H1 (cell line): ENCODE results near the gene MTHFS. TPM values are rescaled to one million over a fixed set of nuclear protein-coding genes. Genes with fewer than 3 reads are reported as not detected.

ENCODE experiments used
- CTCF ChIA-PET: fragments of 300-600 bp; sonication (Branson Sonifier 250); formaldehyde crosslinking; loops from one replicate; lab custom pipeline; 2021; ENCODE audit not compliant: partially characterized antibody; lab: Charles Lee
- POLR2A ChIA-PET: fragments of 300-600 bp; sonication (Branson Sonifier 250); formaldehyde crosslinking; loops from one replicate; lab custom pipeline; 2021; ENCODE audit warnings: inconsistent platforms; ENCODE audit not compliant: partially characterized antibody; lab: Charles Lee
- DNase-seq, 2 experiments: peaks; one replicate each; pipeline versions ENCODE4 v3.0.0 to v3.0.0-alpha.2; 2010 to 2022; ENCODE audit warnings: low spot score in 2 of 2, low read depth in 1 of 2, mixed read lengths in 1 of 2
- FAIRE-seq: peaks from 2 replicates; lab custom pipeline; 2011; peaks lifted over from hg19 to GRCh38; lab: Jason Lieb, UNC
- H2AFZ ChIP-seq: 2 replicates; pipeline ENCODE4 v1.8.1; 2012; ENCODE audit warnings: low read length, inconsistent platforms
- H2AK5ac ChIP-seq: 2 replicates; pipeline ENCODE4 v1.6.1; 2013; ENCODE audit warnings: low read depth, low read length
- H2BK120ac ChIP-seq: replicated peaks from 2 replicates; pipeline ENCODE3; 2013; ENCODE audit warnings: low read depth, low read length, inconsistent platforms
- H2BK12ac ChIP-seq: 2 replicates; pipeline ENCODE4 v1.6.1; 2013; ENCODE audit warnings: low read depth, low read length
- H2BK15ac ChIP-seq: 2 replicates; pipeline ENCODE4 v1.6.1; 2013; ENCODE audit warnings: low read length
- H2BK20ac ChIP-seq: 2 replicates; pipeline ENCODE4 v1.6.1; 2013; ENCODE audit warnings: low read length
- H2BK5ac ChIP-seq: 2 replicates; pipeline ENCODE4 v1.6.1; 2013; ENCODE audit warnings: low read depth, low read length
- H3K14ac ChIP-seq: 2 replicates; pipeline ENCODE4 v1.6.1; 2013; ENCODE audit warnings: inconsistent platforms; ENCODE audit not compliant: insufficient read length
- H3K18ac ChIP-seq: 2 replicates; pipeline ENCODE4 v1.6.1; 2013; ENCODE audit warnings: low read length; ENCODE audit errors: extremely low read depth
- H3K23ac ChIP-seq: 2 replicates; pipeline ENCODE4 v1.6.1; 2013; ENCODE audit warnings: inconsistent platforms; ENCODE audit not compliant: insufficient read length
- H3K23me2 ChIP-seq: 2 replicates; pipeline ENCODE4 v1.6.1; 2013; ENCODE audit warnings: low read depth, low read length
- H3K27ac ChIP-seq: 2 replicates; pipeline ENCODE4 v1.6.1; 2011; ENCODE audit warnings: low read depth, low read length, inconsistent platforms
- H3K27me3 ChIP-seq, 4 experiments: replicated peaks in 1 of 4; 1 replicate in 1 of 4; 2 replicates in 3 of 4; pipeline versions ENCODE4 v1.6.1 to v1.8.1; 2011 to 2013; ENCODE audit warnings: low read length in 3 of 4, mild to moderate bottlenecking in 3 of 4, inconsistent platforms in 2 of 4, mixed read lengths in 2 of 4, moderate library complexity in 1 of 4; ENCODE audit not compliant: control insufficient read depth in 3 of 4, insufficient read depth in 3 of 4; ENCODE audit errors: extremely low read depth in 1 of 4
- H3K36me3 ChIP-seq, 4 experiments: 2 replicates each; pipeline versions ENCODE4 v1.6.1 to v1.8.1; 2011 to 2013; ENCODE audit warnings: mild to moderate bottlenecking in 4 of 4, low read length in 3 of 4, moderate library complexity in 2 of 4, control low read depth in 1 of 4, inconsistent platforms in 1 of 4; ENCODE audit not compliant: insufficient read depth in 4 of 4, control insufficient read depth in 2 of 4
- H3K4ac ChIP-seq: replicated peaks from 2 replicates; pipeline ENCODE3; 2013; ENCODE audit warnings: low read length, low read depth, mixed read lengths, inconsistent platforms; ENCODE audit not compliant: insufficient read length
- H3K4me1 ChIP-seq, 4 experiments: replicated peaks in 1 of 4; 1 replicate in 1 of 4; 2 replicates in 3 of 4; pipeline versions ENCODE4 v1.6.1 to v1.8.1; 2011 to 2013; ENCODE audit warnings: low read length in 3 of 4, inconsistent platforms in 2 of 4, mixed read lengths in 1 of 4; ENCODE audit not compliant: insufficient read depth in 4 of 4, control insufficient read depth in 3 of 4
- H3K4me2 ChIP-seq, 2 experiments: 2 replicates each; pipeline versions ENCODE4 v1.6.1 to v1.8.1; 2011 to 2013; ENCODE audit warnings: low read depth in 2 of 2, low read length in 2 of 2, control low read depth in 1 of 2, inconsistent platforms in 1 of 2, mild to moderate bottlenecking in 1 of 2; ENCODE audit not compliant: insufficient read depth in 1 of 2
- H3K4me3 ChIP-seq, 4 experiments: fragments of 200-600, 300-600 bp in 1 of 4; sonication (generic), shearing (Covaris generic), sonication (Bioruptor Twin) in 1 of 4; 2 replicates each; pipeline versions ENCODE4 v1.5.1 to v1.8.1; 2011 to 2016; ENCODE audit warnings: low read length in 4 of 4, low read depth in 3 of 4, control low read depth in 2 of 4, inconsistent platforms in 2 of 4, mild to moderate bottlenecking in 2 of 4, mixed read lengths in 1 of 4, moderate library complexity in 1 of 4; ENCODE audit not compliant: insufficient read depth in 2 of 4; ENCODE audit errors: extremely low read depth in 1 of 4
- H3K56ac ChIP-seq: replicated peaks from 2 replicates; pipeline ENCODE3; 2013; ENCODE audit warnings: low read depth, mild to moderate bottlenecking, mixed read lengths, low read length, inconsistent platforms; ENCODE audit not compliant: insufficient read length
- H3K79me1 ChIP-seq: 2 replicates; pipeline ENCODE4 v1.6.1; 2013; ENCODE audit warnings: low read depth, low read length, control low read depth
- H3K79me2 ChIP-seq, 2 experiments: 2 replicates each; pipeline versions ENCODE4 v1.6.1 to v1.8.1; 2012 to 2013; ENCODE audit warnings: low read length in 2 of 2, mild to moderate bottlenecking in 2 of 2, inconsistent platforms in 1 of 2; ENCODE audit not compliant: insufficient read depth in 2 of 2, control insufficient read depth in 1 of 2
- H3K9ac ChIP-seq, 4 experiments: replicated peaks in 1 of 4; 1 replicate in 1 of 4; 2 replicates in 3 of 4; pipeline versions ENCODE4 v1.6.1 to v1.8.1; 2011 to 2013; ENCODE audit warnings: low read depth in 3 of 4, low read length in 3 of 4, control low read depth in 2 of 4, mild to moderate bottlenecking in 2 of 4, moderate library complexity in 2 of 4, inconsistent platforms in 1 of 4; ENCODE audit errors: extremely low read depth in 1 of 4
- H3K9me3 ChIP-seq, 2 experiments: 2 replicates each; pipeline versions ENCODE4 v1.6.1 to v1.8.1; 2012 to 2013; ENCODE audit warnings: mild to moderate bottlenecking in 2 of 2, moderate library complexity in 2 of 2, control low read depth in 1 of 2, inconsistent platforms in 1 of 2, low read depth in 1 of 2, low read length in 1 of 2, mixed read lengths in 1 of 2; ENCODE audit not compliant: insufficient read depth in 2 of 2
- H4K20me1 ChIP-seq, 2 experiments: replicated peaks in 1 of 2; 2 replicates each; pipeline versions ENCODE3 to v1.8.1; 2011 to 2013; ENCODE audit warnings: inconsistent platforms in 2 of 2, low read length in 2 of 2, mild to moderate bottlenecking in 1 of 2; ENCODE audit not compliant: insufficient read depth in 2 of 2, control insufficient read depth in 1 of 2
- H4K5ac ChIP-seq: 2 replicates; pipeline ENCODE4 v1.6.1; 2013; ENCODE audit warnings: low read length, low read depth, mixed read lengths, inconsistent platforms; ENCODE audit not compliant: insufficient read length
- H4K8ac ChIP-seq: 2 replicates; pipeline ENCODE4 v1.8.0; 2013; ENCODE audit warnings: mild to moderate bottlenecking, moderate library complexity, low read length, inconsistent platforms; ENCODE audit not compliant: insufficient read depth; ENCODE audit errors: extremely low read depth
- H4K91ac ChIP-seq: replicated peaks from 2 replicates; pipeline ENCODE3; 2013; ENCODE audit warnings: low read length, mixed read lengths, inconsistent platforms; ENCODE audit not compliant: insufficient read length
- EZH2 ChIP-seq: fragments of 200-600 bp; sonication (generic); IDR thresholded peaks from 2 replicates; pipeline ENCODE4 v1.7.1; 2012; ENCODE audit warnings: low read depth, mild to moderate bottlenecking, moderate library complexity, low read length, inconsistent platforms; ENCODE audit not compliant: severe bottlenecking
- HDAC2 ChIP-seq, 2 experiments: fragments of 300-600 bp in 1 of 2; sonication (generic) in 1 of 2; IDR thresholded peaks; 2 replicates each; pipeline ENCODE4 v1.6.1; 2011 to 2012; ENCODE audit warnings: low read depth in 2 of 2, low read length in 2 of 2, mild to moderate bottlenecking in 2 of 2, moderate library complexity in 2 of 2, borderline replicate concordance in 1 of 2, inconsistent platforms in 1 of 2
- JUND ChIP-seq: IDR thresholded peaks from 2 replicates; pipeline ENCODE4 v1.6.1; 2011; ENCODE audit warnings: mild to moderate bottlenecking, improper control_type of control experiment, low read length
- PHF8 ChIP-seq: fragments of 200-600 bp; sonication (generic); conservative IDR thresholded peaks from 2 replicates; pipeline ENCODE4 v1.7.1; 2012; ENCODE audit warnings: low read depth, mild to moderate bottlenecking, inconsistent platforms, low read length, moderate library complexity
- POU5F1 ChIP-seq: IDR thresholded peaks from 2 replicates; pipeline ENCODE4 v1.6.1; 2011; ENCODE audit warnings: low read depth, mild to moderate bottlenecking, low read length, moderate library complexity
- SUZ12 ChIP-seq: fragments of 200-600 bp; sonication (generic); IDR thresholded peaks from 2 replicates; pipeline ENCODE4 v1.6.1; 2012; ENCODE audit warnings: mild to moderate bottlenecking, inconsistent platforms, low read length, moderate library complexity, mixed read lengths
- TAF7 ChIP-seq: optimal IDR thresholded peaks from 2 replicates; pipeline ENCODE3; 2011; ENCODE audit warnings: low read depth, mild to moderate bottlenecking, inconsistent platforms, low read length, moderate library complexity, borderline replicate concordance
- TCF12 ChIP-seq: IDR thresholded peaks from 2 replicates; pipeline ENCODE4 v1.6.1; 2011; ENCODE audit warnings: low read depth, mild to moderate bottlenecking, low read length
- WGBS, 2 experiments: shearing (Covaris generic) in 1 of 2; methylation state at CpG; one replicate each; pipeline versions ENCODE4 v1.1.6 to v1.1.7; 2013 to 2015; ENCODE audit warnings: low lambda C conversion rate in 2 of 2, mixed read lengths in 2 of 2, inconsistent platforms in 1 of 2, low coverage in 1 of 2, missing lambda C conversion rate in 1 of 2; ENCODE audit not compliant: insufficient replicate concordance in 2 of 2, insufficient coverage in 1 of 2, insufficient read length in 1 of 2; ENCODE audit errors: extremely low coverage in 1 of 2, missing lambda C conversion rate in 1 of 2; 5-methylcytosine and 5-hydroxymethylcytosine counted together
- polyA plus RNA-seq, 7 experiments: library from polyadenylated mRNA; depleted of rRNA in 3 of 7; stranded (reverse) in 5 of 7; unstranded in 2 of 7; fragments of >200 nt in 5 of 7; fragments of 200-250 nt in 2 of 7; gene quantifications; 1 replicate in 5 of 7; 2 replicates in 1 of 7; 4 replicates in 1 of 7; pipeline versions ENCODE4 v1.2.1 to v1.2.3, GENCODE V29; 2011 to 2013; ENCODE audit warnings: missing spikeins in 2 of 7, mixed read lengths in 2 of 7
- total RNA-seq: library from RNA; stranded (reverse); fragmentation: NEBNext Ultra II Directional; extraction: Animal tissue kit (Norgen Biotek cat#: 25700); gene quantifications from 2 replicates; pipeline ENCODE4 v1.2.1, GENCODE V29; 2021
- TF ChIP-seq, protein P1 (sequence below), 3 experiments: IDR thresholded peaks; 1 replicate in 2 of 3; 2 replicates in 1 of 3; pipeline versions ENCODE4 v1.5.1 to v1.6.1; 2011; ENCODE audit warnings: low read length in 3 of 3, mild to moderate bottlenecking in 3 of 3, inconsistent platforms in 2 of 3, low read depth in 1 of 3, moderate library complexity in 1 of 3; ENCODE audit not compliant: insufficient read depth in 1 of 3; ENCODE audit errors: control extremely low read depth in 1 of 3

The MTHFS gene
- total and polyA plus RNA-seq, 2 of the 8 experiments (the other 6 are each of a cell fraction or from before 2014, with no cell fraction given) = 27.3 to 37.2 TPM

- H3K4me3 ChIP-seq = no peak overlapping the region
- no peak overlapping the region for H2AFZ ChIP-seq
- no peaks in the 10 kb centered on the region for H3K27me3 ChIP-seq
- FAIRE-seq = no peak
- no peak overlapping the region for H2BK5ac ChIP-seq
- no peaks in the 10 kb centered on the region for H3K79me1 ChIP-seq
- H3K56ac ChIP-seq = no peak overlapping the region
- H3K4me1 ChIP-seq = no peaks in the 10 kb centered on the region
- H2BK120ac ChIP-seq = no peak overlapping the region
- no peaks in the 10 kb centered on the region for H3K79me2 ChIP-seq
- H4K5ac ChIP-seq = no peak overlapping the region
- H4K8ac ChIP-seq = no peak overlapping the region
- no peak overlapping the region for H3K14ac ChIP-seq
- H2BK15ac ChIP-seq = no peak overlapping the region
- no peak overlapping the region for H4K91ac ChIP-seq
- H3K18ac ChIP-seq = no peak overlapping the region
- H3K27ac ChIP-seq = no peak overlapping the region
- no peak overlapping the region for H3K4ac ChIP-seq
- no peak for DNase-seq
- H2BK12ac ChIP-seq = no peak overlapping the region
- no peak overlapping the region for H3K9ac ChIP-seq
- H3K23me2 ChIP-seq = no peaks in the 10 kb centered on the region
- no peak overlapping the region for H3K4me2 ChIP-seq
- no peak overlapping the region for H2BK20ac ChIP-seq
- WGBS, 2 experiments = 75% methylated on average over 1 of the region's 1 CpG; no CpG with 5 or more reads in 1 of the 2 experiments
- H3K23ac ChIP-seq = no peak overlapping the region
- H2AK5ac ChIP-seq = no peak overlapping the region
- CTCF ChIA-PET = interaction anchor here (0.5 to 3.8 kb wide), 5 partner anchors 18 to 451 kb away, joined by 3 to 23 read pairs (median 5); no protein-coding TSS in a partner anchor
- no peaks in the 10 kb centered on the region for H4K20me1 ChIP-seq
- no peaks in the 10 kb centered on the region; a peak in 1 of 8 replicates for H3K36me3 ChIP-seq
- POLR2A ChIA-PET = interaction anchor here (0.6 kb wide), 1 partner anchor 523 kb away, joined by 3 read pairs; no protein-coding TSS in a partner anchor
- no peaks in the 10 kb centered on the region for H3K9me3 ChIP-seq
- TF ChIP-seq HDAC2 (IDR thresholded peaks at IDR 0.05; ENCODE audit: borderline replicate concordance in 1 of 2, low read depth in 2 of 2, low read length in 2 of 2) (no peak), JUND (no peak), TCF12 (no peak), TAF7 (no peak), EZH2 (no peak), POU5F1 (no peak), SUZ12 (no peak), PHF8 (no peak)
- TF ChIP-seq, protein P1, sequence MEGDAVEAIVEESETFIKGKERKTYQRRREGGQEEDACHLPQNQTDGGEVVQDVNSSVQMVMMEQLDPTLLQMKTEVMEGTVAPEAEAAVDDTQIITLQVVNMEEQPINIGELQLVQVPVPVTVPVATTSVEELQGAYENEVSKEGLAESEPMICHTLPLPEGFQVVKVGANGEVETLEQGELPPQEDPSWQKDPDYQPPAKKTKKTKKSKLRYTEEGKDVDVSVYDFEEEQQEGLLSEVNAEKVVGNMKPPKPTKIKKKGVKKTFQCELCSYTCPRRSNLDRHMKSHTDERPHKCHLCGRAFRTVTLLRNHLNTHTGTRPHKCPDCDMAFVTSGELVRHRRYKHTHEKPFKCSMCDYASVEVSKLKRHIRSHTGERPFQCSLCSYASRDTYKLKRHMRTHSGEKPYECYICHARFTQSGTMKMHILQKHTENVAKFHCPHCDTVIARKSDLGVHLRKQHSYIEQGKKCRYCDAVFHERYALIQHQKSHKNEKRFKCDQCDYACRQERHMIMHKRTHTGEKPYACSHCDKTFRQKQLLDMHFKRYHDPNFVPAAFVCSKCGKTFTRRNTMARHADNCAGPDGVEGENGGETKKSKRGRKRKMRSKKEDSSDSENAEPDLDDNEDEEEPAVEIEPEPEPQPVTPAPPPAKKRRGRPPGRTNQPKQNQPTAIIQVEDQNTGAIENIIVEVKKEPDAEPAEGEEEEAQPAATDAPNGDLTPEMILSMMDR (IDR thresholded peaks at IDR 0.05; ENCODE audit: control extremely low read depth in 1 of 3, insufficient read depth in 1 of 3, low read depth in 1 of 3, low read length in 3 of 3) = no peak
Observed at GRCh38 chr15:79832367-79833120, 64.3 kb downstream of the MTHFS start.
